HCT116 (cell line): Measurements from ENCODE around the gene HRNR. TPM values are rescaled to one million over a fixed set of nuclear protein-coding genes. Genes with fewer than 3 reads are reported as not detected.
"Not testable (repeated sequence)": the region's sequence is repeated elsewhere in the genome, so short reads cannot be mapped to it uniquely, and the experiment has no call there.

Experiments used
- ATAC-seq: fragments of 200-7000 bp; cut with Tn5 transposase; 2 replicates; pipeline ENCODE4 v1.9.1; 2020; ENCODE audit warnings: mild to moderate bottlenecking, moderate library complexity
- Bru-seq: library from RNA; stranded (reverse); fragments of 400-500 nt; gene quantifications from one replicate; lab custom pipeline; 2021; lab: Mats Ljungman, UMichigan
- BruChase-seq, 2 experiments: library from RNA; stranded (reverse); fragments of 400-500 nt; gene quantifications; one replicate each; lab custom pipeline; 2021; lab: Mats Ljungman, UMichigan
- BruUV-seq: library from RNA; stranded (reverse); fragments of 400-500 nt; replicated peaks from 2 replicates; lab custom pipeline; 2021; lab: Mats Ljungman, UMichigan
- CTCF ChIA-PET: fragments of 300-600 bp; sonication (Branson Sonifier 250); formaldehyde crosslinking; loops from one replicate; lab custom pipeline; 2021; ENCODE audit warnings: antibody characterized with exemption; lab: Charles Lee
- POLR2A ChIA-PET: fragments of 300-600, 350-600 bp; sonication (Branson Sonifier 250); formaldehyde crosslinking; loops from one replicate; lab custom pipeline; 2021; ENCODE audit warnings: antibody characterized with exemption; lab: Charles Lee
- RAD21 ChIA-PET, 2 experiments: fragments of 300-600 bp; sonication (Branson Sonifier 250); formaldehyde crosslinking; loops; one replicate each; lab custom pipeline; 2023; ENCODE audit warnings: low total read pairs in 2 of 2; ENCODE audit not compliant: uncharacterized antibody in 2 of 2, unreplicated experiment in 2 of 2, low non-redundant PET in 1 of 2; lab: Charles Lee
- DNase-seq: peaks from one replicate; pipeline ENCODE4 v3.0.0-alpha.2; 2010; ENCODE audit warnings: low read depth, low spot score
- H2AFZ ChIP-seq: fragments of 200-600 bp; shearing (Covaris generic), sonication (generic); 2 replicates; pipeline ENCODE4 v1.6.1; 2017; ENCODE audit warnings: low read depth, mixed run types, mixed read lengths, antibody characterized with exemption, low read length; ENCODE audit not compliant: poor library complexity, severe bottlenecking
- H3K27ac ChIP-seq: 2 replicates; pipeline ENCODE4 v1.5.1; 2012; ENCODE audit warnings: low read depth, low read length
- H3K27me3 ChIP-seq: fragments of 200-600 bp; sonication (generic); 2 replicates; pipeline ENCODE4 v1.6.1; 2016; ENCODE audit warnings: mixed run types, low read length, mixed read lengths; ENCODE audit not compliant: insufficient read depth
- H3K36me3 ChIP-seq, 2 experiments: fragments of 200-500 bp in 1 of 2; fragments of 200-600 bp in 1 of 2; sonication (Bioruptor generic) in 1 of 2; sonication (generic) in 1 of 2; 2 replicates each; pipeline versions ENCODE4 v1.5.1 to v1.6.1; 2014 to 2016; ENCODE audit warnings: low read length in 2 of 2, inconsistent platforms in 1 of 2, mixed read lengths in 1 of 2, mixed run types in 1 of 2; ENCODE audit not compliant: insufficient read depth in 2 of 2, control insufficient read depth in 1 of 2
- H3K4me1 ChIP-seq, 2 experiments: fragments of 200-600 bp in 1 of 2; sonication (generic) in 1 of 2; 2 replicates each; pipeline versions ENCODE4 v1.5.1 to v1.6.1; 2012 to 2017; ENCODE audit warnings: low read length in 2 of 2, inconsistent platforms in 1 of 2, mild to moderate bottlenecking in 1 of 2, mixed read lengths in 1 of 2, mixed run types in 1 of 2, moderate library complexity in 1 of 2; ENCODE audit not compliant: insufficient read depth in 2 of 2, control insufficient read depth in 1 of 2
- H3K4me2 ChIP-seq: fragments of 200-600 bp; sonication (generic); 2 replicates; pipeline ENCODE4 v1.6.1; 2017; ENCODE audit warnings: mixed run types, low read length, mixed read lengths
- H3K4me3 ChIP-seq, 2 experiments: fragments of 200-600 bp in 1 of 2; sonication (generic) in 1 of 2; replicated peaks in 1 of 2; 2 replicates each; pipeline ENCODE4 v1.5.1; 2011 to 2016; ENCODE audit warnings: low read length in 2 of 2, control low read depth in 1 of 2, low read depth in 1 of 2, mild to moderate bottlenecking in 1 of 2, mixed read lengths in 1 of 2, mixed run types in 1 of 2
- H3K79me2 ChIP-seq: fragments of 200-600 bp; sonication (generic); 2 replicates; pipeline ENCODE4 v1.6.1; 2017; ENCODE audit warnings: mild to moderate bottlenecking, mixed run types, low read length, moderate library complexity, mixed read lengths; ENCODE audit not compliant: insufficient read depth
- H3K9ac ChIP-seq: fragments of 200-600 bp; sonication (generic); 2 replicates; pipeline ENCODE4 v1.6.1; 2016; ENCODE audit warnings: low read length, mixed read lengths
- H3K9me2 ChIP-seq: fragments of 200-600 bp; sonication (generic), shearing (Covaris generic); 2 replicates; pipeline ENCODE4 v1.6.1; 2017; ENCODE audit warnings: mixed run types, mild to moderate bottlenecking, moderate library complexity; ENCODE audit not compliant: insufficient read depth
- H3K9me3 ChIP-seq, 2 experiments: fragments of 200-500 bp in 1 of 2; fragments of 200-600 bp in 1 of 2; sonication (Bioruptor generic) in 1 of 2; sonication (generic) in 1 of 2; 2 replicates each; pipeline ENCODE4 v1.6.1; 2014 to 2017; ENCODE audit warnings: low read length in 2 of 2, mixed read lengths in 2 of 2, inconsistent platforms in 1 of 2, low read depth in 1 of 2, mild to moderate bottlenecking in 1 of 2, mixed run types in 1 of 2, moderate library complexity in 1 of 2; ENCODE audit not compliant: control insufficient read depth in 1 of 2, insufficient read depth in 1 of 2
- H4K20me1 ChIP-seq: fragments of 200-600 bp; sonication (generic), shearing (Covaris generic); 2 replicates; pipeline ENCODE4 v1.6.1; 2017; ENCODE audit warnings: mixed run types, mild to moderate bottlenecking, moderate library complexity; ENCODE audit not compliant: insufficient read depth
- CBX3 ChIP-seq: IDR thresholded peaks from 2 replicates; pipeline ENCODE4 v1.6.1; 2012; ENCODE audit warnings: low read depth
- CEBPB ChIP-seq: IDR thresholded peaks from 2 replicates; pipeline ENCODE4 v1.6.1; 2012; ENCODE audit warnings: low read depth
- CTCF ChIP-seq, 3 experiments: fragments of 200-600 bp in 1 of 3; sonication (generic) in 1 of 3; IDR thresholded peaks in 2 of 3; conservative IDR thresholded peaks in 1 of 3; 2 replicates each; pipeline ENCODE4 v1.5.1; 2012 to 2017; ENCODE audit warnings: low read depth in 2 of 3, low read length in 2 of 3, antibody characterized with exemption in 1 of 3, borderline replicate concordance in 1 of 3, control low read depth in 1 of 3, mild to moderate bottlenecking in 1 of 3, mixed read lengths in 1 of 3, mixed run types in 1 of 3, moderate library complexity in 1 of 3; ENCODE audit not compliant: insufficient read depth in 1 of 3
- FOSL1 ChIP-seq: IDR thresholded peaks from 2 replicates; pipeline ENCODE4 v1.6.1; 2012; ENCODE audit warnings: low read depth
- POLR2AphosphoS5 ChIP-seq: IDR thresholded peaks from 2 replicates; pipeline ENCODE4 v1.6.1; 2011; ENCODE audit warnings: mild to moderate bottlenecking, low read depth, low read length, moderate library complexity
- SIN3A ChIP-seq: IDR thresholded peaks from 2 replicates; pipeline ENCODE4 v1.6.1; 2012; ENCODE audit warnings: low read depth
- SRF ChIP-seq: IDR thresholded peaks from 2 replicates; pipeline ENCODE4 v1.6.1; 2012; ENCODE audit warnings: low read depth
- TCF7L2 ChIP-seq: IDR thresholded peaks from 2 replicates; pipeline ENCODE4 v1.7.0; 2011; ENCODE audit warnings: borderline replicate concordance, inconsistent platforms; ENCODE audit not compliant: insufficient read depth, insufficient read length; ENCODE audit errors: extremely low read depth
- YY1 ChIP-seq: IDR thresholded peaks from 2 replicates; pipeline ENCODE4 v1.6.1; 2011; ENCODE audit warnings: low read length, low read depth, moderate library complexity, mild to moderate bottlenecking; ENCODE audit not compliant: insufficient replicate concordance; ENCODE audit errors: extremely low read depth
- ZFX ChIP-seq: fragments of 450-650 bp; IDR thresholded peaks from 2 replicates; pipeline ENCODE4 v1.6.1; 2017
- intact Hi-C: fragments of 100-400 bp; cut with micrococcal nuclease; formaldehyde crosslinking; loops from 2 replicates; pipeline ENCODE4 v1.10.0; 2022
- long read RNA-seq: library from polyadenylated mRNA; unstranded; transcript quantifications from one replicate; pipeline ENCODE4 v2.0.0, GENCODE V29; 2021; ENCODE audit not compliant: unreplicated experiment
- polyA plus RNA-seq: library from polyadenylated mRNA; unstranded; fragments of >200 nt; gene quantifications from 2 replicates; pipeline ENCODE4 v1.2.1, GENCODE V29; 2012; ENCODE audit warnings: missing spikeins
- total RNA-seq: library from RNA; stranded (reverse); gene quantifications from one replicate; pipeline ENCODE4 v1.2.1, GENCODE V29; 2021; ENCODE audit not compliant: unreplicated experiment
- TF ChIP-seq, protein P1 (sequence below): IDR thresholded peaks from 2 replicates; pipeline ENCODE4 v1.6.1; 2011; ENCODE audit warnings: mild to moderate bottlenecking, low read length, moderate library complexity; ENCODE audit not compliant: insufficient replicate concordance; ENCODE audit errors: extremely low read depth

HRNR gene
- total RNA-seq (not detected), Bru-seq, nascent RNA (not detected), BruChase-seq, experiment 1, labeled RNA remaining after a 6-hour chase (not detected), BruChase-seq, experiment 2, labeled RNA remaining after a 2-hour chase (not detected)
- polyA plus RNA-seq, result 0.02 TPM in 1 of 2 replicates, not detected in the other
- long read RNA-seq, result 0 reads

- DNase-seq (no peak), ATAC-seq (no peak)
- H3K36me3 ChIP-seq, result no peaks in the 10 kb centered on the region
- BruUV-seq, result no TSS peak
- TF ChIP-seq CBX3 (no peak), CEBPB (no peak), POLR2AphosphoS5 (no peak), YY1 (no peak), FOSL1 (no peak), ZFX (no peak), CTCF (IDR thresholded peaks at IDR 0.05 in 2 of 3, conservative IDR thresholded peaks at IDR 0.05 in 1 of 3; ENCODE audit: borderline replicate concordance in 1 of 3, insufficient read depth in 1 of 3, low read depth in 2 of 3, low read length in 2 of 3) (no peak), TCF7L2 (no peak), SIN3A (no peak), SRF (no peak)
- TF ChIP-seq, protein P1, sequence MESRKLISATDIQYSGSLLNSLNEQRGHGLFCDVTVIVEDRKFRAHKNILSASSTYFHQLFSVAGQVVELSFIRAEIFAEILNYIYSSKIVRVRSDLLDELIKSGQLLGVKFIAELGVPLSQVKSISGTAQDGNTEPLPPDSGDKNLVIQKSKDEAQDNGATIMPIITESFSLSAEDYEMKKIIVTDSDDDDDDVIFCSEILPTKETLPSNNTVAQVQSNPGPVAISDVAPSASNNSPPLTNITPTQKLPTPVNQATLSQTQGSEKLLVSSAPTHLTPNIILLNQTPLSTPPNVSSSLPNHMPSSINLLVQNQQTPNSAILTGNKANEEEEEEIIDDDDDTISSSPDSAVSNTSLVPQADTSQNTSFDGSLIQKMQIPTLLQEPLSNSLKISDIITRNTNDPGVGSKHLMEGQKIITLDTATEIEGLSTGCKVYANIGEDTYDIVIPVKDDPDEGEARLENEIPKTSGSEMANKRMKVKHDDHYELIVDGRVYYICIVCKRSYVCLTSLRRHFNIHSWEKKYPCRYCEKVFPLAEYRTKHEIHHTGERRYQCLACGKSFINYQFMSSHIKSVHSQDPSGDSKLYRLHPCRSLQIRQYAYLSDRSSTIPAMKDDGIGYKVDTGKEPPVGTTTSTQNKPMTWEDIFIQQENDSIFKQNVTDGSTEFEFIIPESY, result no peak
- H3K4me2 ChIP-seq, result no peak within 1 kb of the TSS
- no peak within 1 kb of the TSS for H3K9ac ChIP-seq
- intact Hi-C loops, result no loop called here
- no peaks in the 10 kb centered on the region for H4K20me1 ChIP-seq
- H3K4me3 ChIP-seq, result no peak within 1 kb of the TSS
- no peaks in the 10 kb centered on the region for H3K9me3 ChIP-seq
- no peaks in the 10 kb centered on the region for H3K9me2 ChIP-seq
- H3K79me2 ChIP-seq, result no peaks in the 10 kb centered on the region
- no peaks in the 10 kb centered on the region for H3K4me1 ChIP-seq
- ChIA-PET RAD21 (no interaction called here), CTCF (no interaction called here), POLR2A (no interaction called here)
- H3K27ac ChIP-seq, result no peak within 1 kb of the TSS
- H2AFZ ChIP-seq, result no peak within 1 kb of the TSS
- H3K27me3 ChIP-seq, result peaks cover 56% of the 10 kb centered on the region
Observed at GRCh38 chr1:152224093-152224492, at the start of gene HRNR. HRNR (minus strand) TSS chr1:152224193; CDS start chr1:152223253, 940 bp downstream.

DNA sequence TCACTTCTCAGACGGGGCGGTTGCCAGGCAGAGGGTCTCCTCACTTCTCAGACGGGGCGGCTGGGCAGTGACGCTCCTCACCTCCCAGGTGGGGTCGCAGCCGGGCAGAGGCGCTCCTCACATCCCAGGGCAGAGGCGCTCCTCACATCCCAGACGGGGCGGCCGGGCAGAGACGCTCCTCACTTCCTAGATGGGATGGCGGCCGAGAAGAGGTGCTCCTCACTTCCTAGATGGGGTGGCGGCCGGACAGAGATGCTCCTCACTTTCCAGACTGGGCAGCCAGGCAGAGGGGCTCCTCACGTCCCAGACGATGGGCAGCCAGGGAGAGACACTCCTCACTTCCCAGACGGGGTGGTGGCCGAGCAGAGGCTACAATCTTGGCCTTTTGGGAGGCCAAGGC is 32.4 kb upstream of the HRNR start:
- H3K9me2 ChIP-seq, intact Hi-C loops, H3K79me2 ChIP-seq, H2AFZ ChIP-seq, H3K9ac ChIP-seq, H3K4me1 ChIP-seq, H3K9me3 ChIP-seq, H3K4me3 ChIP-seq, H3K27ac ChIP-seq, RAD21 ChIA-PET, ATAC-seq, H3K36me3 ChIP-seq, CTCF ChIA-PET, H3K27me3 ChIP-seq, POLR2A ChIA-PET, DNase-seq, BruUV-seq, H4K20me1 ChIP-seq, H3K4me2 ChIP-seq: not testable (repeated sequence)
